Ovary (tissue), 9 donors: ENCODE data around the gene PSMG1. TPM values are rescaled to one million over a fixed set of nuclear protein-coding genes. Genes with fewer than 3 reads are reported as not detected.
"Not testable (repeated sequence)": the region's sequence is repeated elsewhere in the genome, so short reads cannot be mapped to it uniquely, and the experiment has no call there.

Experiments
- DNase-seq, 5 donors: peaks; one replicate each; pipeline ENCODE4 v3.0.0-alpha.2; 2019 to 2020
- H3K27ac ChIP-seq, 2 donors: fragments of 200-600 bp; one replicate each; pipeline versions ENCODE4 v1.5.1 to v1.8.0; 2019 to 2022
- H3K27me3 ChIP-seq: fragments of 200-600 bp; one replicate; pipeline ENCODE4 v1.8.0; 2022
- H3K36me3 ChIP-seq: fragments of 200-600 bp; sonication (generic); one replicate; pipeline ENCODE4 v1.5.1; 2019
- H3K4me1 ChIP-seq: one replicate; pipeline ENCODE4 v1.8.1; 2013; ENCODE audit warnings: mild to moderate bottlenecking, moderate library complexity; ENCODE audit not compliant: insufficient read depth
- H3K4me3 ChIP-seq: fragments of 200-600 bp; sonication (generic); one replicate; pipeline ENCODE4 v1.5.1; 2017
- H3K9me3 ChIP-seq, 2 donors: fragments of 200-600 bp in 1 of 2; sonication (generic) in 1 of 2; one replicate each; pipeline versions ENCODE4 v1.5.1 to v1.8.1; 2013 to 2019; ENCODE audit warnings: mild to moderate bottlenecking in 1 of 2, moderate library complexity in 1 of 2
- CTCF ChIP-seq, 3 donors: fragments of 450-650 bp in 2 of 3; fragments of 200-600 bp in 1 of 3; IDR thresholded peaks; one replicate each; pipeline versions ENCODE4 v1.5.1 to v1.8.0; 2016 to 2022; ENCODE audit warnings: antibody characterized with exemption in 3 of 3, mild to moderate bottlenecking in 1 of 3
- EP300 ChIP-seq: sonication (generic); formaldehyde crosslinking; IDR thresholded peaks from one replicate; pipeline ENCODE4 v1.6.1; 2017; ENCODE audit warnings: antibody characterized with exemption
- POLR2A ChIP-seq: fragments of 450-650 bp; IDR thresholded peaks from one replicate; pipeline ENCODE4 v1.6.1; 2017; ENCODE audit warnings: antibody characterized with exemption, mild to moderate bottlenecking, moderate library complexity
- WGBS, 3 donors: extraction: QIAGEN DNeasy Blood & Tissue Kit in 1 of 3; methylation state at CpG; one replicate each; pipeline versions ENCODE4 v1.1.5 to v1.1.7; 2013 to 2017; 5-methylcytosine and 5-hydroxymethylcytosine counted together
- intact Hi-C, 4 donors: fragments of 100-400 bp; cut with DNase I; formaldehyde crosslinking; loops; one replicate each; pipeline versions ENCODE4 v1.11.0 to v1.15.1; 2022 to 2023
- polyA plus RNA-seq, 2 donors: library from polyadenylated mRNA; stranded (reverse); fragments of 200-250 nt in 1 of 2; fragments of 350-450 nt in 1 of 2; fragmentation: Illumina TruSeq in 1 of 2; extraction: RNeasy Lipid Tissue Mini Kit (QIAGEN cat#74804) in 1 of 2; gene quantifications; one replicate each; pipeline ENCODE4 v1.2.3, GENCODE V29; 2013 to 2014
- total RNA-seq, 7 donors: library from RNA; depleted of rRNA in 2 of 7; stranded (reverse); fragments of >200 nt in 2 of 7; fragmentation: NEBNext Ultra II Directional in 3 of 7; extraction: Animal tissue kit (Norgen Biotek cat#: 25700) in 3 of 7; gene quantifications; one replicate each; pipeline versions ENCODE4 v1.1.0 to v1.2.4, GENCODE V29; 2016 to 2023
- donor health status: DM: no; HTN: no; CAD: no; lungs with moderate emphysema.
- donor health status: DM: no; HTN: no; CAD: no.
- donor health status: Bipolar disorder and iron deficiency.
- donor health status: DM: yes; HTN: yes; CAD: no.
- donor health status: DM: no; HTN: no; CAD: no.
- donor health status: DM: yes; HTN: yes; CAD: no.

PSMG1 gene
- total and polyA plus RNA-seq, 9 donors, result 16.2 to 45.5 (median 32.2) TPM

GRCh38 chr21:39169906-39170305 is 13.3 kb downstream of the PSMG1 start:
- Histone ChIP-seq H3K4me3 (no peak overlapping the region), H3K9me3 (no peaks in the 10 kb centered on the region), H3K4me1 (no peaks in the 10 kb centered on the region), H3K27me3 (no peaks in the 10 kb centered on the region), H3K27ac (no peak overlapping the region), H3K36me3 (no peaks in the 10 kb centered on the region)
- no peak for TF ChIP-seq EP300
- no peak for TF ChIP-seq CTCF (IDR thresholded peaks at IDR 0.05)
- TF ChIP-seq POLR2A, result no peak
- DNase-seq, result no peak
- intact Hi-C loops, result no loop called here
- 94 to 96% (median 95%) methylated on average over 5 of the region's 5 CpGs for WGBS, 3 donors

- DNase-seq, result no peak
- H3K36me3 ChIP-seq, result no peaks in the 10 kb centered on the region
- H3K4me3 ChIP-seq, result no peak overlapping the region
- H3K9me3 ChIP-seq, result peaks cover 0 to 10% of the 10 kb centered on the region in 2 donors
- H3K4me1 ChIP-seq, result no peaks in the 10 kb centered on the region
- no peaks in the 10 kb centered on the region for H3K27me3 ChIP-seq
- 95 to 99% (median 95%) methylated on average over 2 of the region's 2 CpGs for WGBS, 3 donors
- TF ChIP-seq CTCF (IDR thresholded peaks at IDR 0.05) (no peak), EP300 (no peak), POLR2A (no peak)
- intact Hi-C loops, result no loop called here
- H3K27ac ChIP-seq, result no peak overlapping the region
Observed at GRCh38 chr21:39168800-39169199, 14.5 kb downstream of the PSMG1 start.

GRCh38 chr21:39164523-39164922 is 18.7 kb downstream of the PSMG1 start:
- intact Hi-C loops, result no loop called here
- H3K9me3 ChIP-seq, result peaks cover 0 to 10% of the 10 kb centered on the region in 2 donors

GRCh38 chr21:39161064-39161463 is 22.2 kb downstream of the PSMG1 start:
- intact Hi-C loops, result no loop called here
- TF ChIP-seq CTCF (IDR thresholded peaks at IDR 0.05) (no peak), POLR2A (no peak), EP300 (no peak)
- WGBS, 3 donors, result 32 to 47% (median 36%) methylated on average over 3 of the region's 3 CpGs
- Histone ChIP-seq H3K4me3 (no peak overlapping the region), H3K9me3 (peaks cover 0 to 10% of the 10 kb centered on the region in 2 donors), H3K36me3 (no peaks in the 10 kb centered on the region), H3K27me3 (no peaks in the 10 kb centered on the region), H3K27ac (no peak overlapping the region), H3K4me1 (no peaks in the 10 kb centered on the region)
- DNase-seq, result no peak

More at GRCh38 chr21:39164523-39164922, 18.7 kb downstream of the PSMG1 start:
- no peak for TF ChIP-seq EP300
- H3K4me1 ChIP-seq, result no peaks in the 10 kb centered on the region
- no peak overlapping the region for H3K4me3 ChIP-seq
- H3K27me3 ChIP-seq, result no peaks in the 10 kb centered on the region
- no peaks in the 10 kb centered on the region for H3K36me3 ChIP-seq
- WGBS, 3 donors, result 88 to 89% (median 89%) methylated on average over 2 of the region's 2 CpGs
- no peak overlapping the region for H3K27ac ChIP-seq
- DNase-seq, result no peak

GRCh38 chr21:39159342-39160063 is 23.7 kb downstream of the PSMG1 start:
- WGBS, 3 donors, result 79 to 90% (median 86%) methylated on average over 7 of the region's 7 CpGs

GRCh38 chr21:39157241-39157640 is 26.0 kb downstream of the PSMG1 start:
- H3K4me3 ChIP-seq, H3K27me3 ChIP-seq, H3K36me3 ChIP-seq, H3K27ac ChIP-seq, DNase-seq, H3K4me1 ChIP-seq, intact Hi-C loops, H3K9me3 ChIP-seq: not testable (repeated sequence)
- 94 to 99% (median 95%) methylated on average over 27 to 34 of the region's 34 CpGs for WGBS, 3 donors

More at GRCh38 chr21:39159342-39160063, 23.7 kb downstream of the PSMG1 start:
- Histone ChIP-seq H3K27me3 (no peaks in the 10 kb centered on the region), H3K4me1 (no peaks in the 10 kb centered on the region), H3K9me3 (peaks cover 0 to 6% of the 10 kb centered on the region in 2 donors), H3K27ac (no peak overlapping the region), H3K4me3 (no peak overlapping the region), H3K36me3 (no peaks in the 10 kb centered on the region)
- intact Hi-C loops, result no loop called here
- TF ChIP-seq EP300 (no peak), POLR2A (no peak), CTCF (IDR thresholded peaks at IDR 0.05) (no peak)
- no peak for DNase-seq
